ENCODE measurements around the gene RNF208.
A peak's percentile ranks its signal among the peaks of the same experiment; 100 is the strongest.
"Not testable (repeated sequence)": the region's sequence is repeated elsewhere in the genome, so short reads cannot be mapped to it uniquely, and the experiment has no call there.

The RNF208 gene

DNA sequence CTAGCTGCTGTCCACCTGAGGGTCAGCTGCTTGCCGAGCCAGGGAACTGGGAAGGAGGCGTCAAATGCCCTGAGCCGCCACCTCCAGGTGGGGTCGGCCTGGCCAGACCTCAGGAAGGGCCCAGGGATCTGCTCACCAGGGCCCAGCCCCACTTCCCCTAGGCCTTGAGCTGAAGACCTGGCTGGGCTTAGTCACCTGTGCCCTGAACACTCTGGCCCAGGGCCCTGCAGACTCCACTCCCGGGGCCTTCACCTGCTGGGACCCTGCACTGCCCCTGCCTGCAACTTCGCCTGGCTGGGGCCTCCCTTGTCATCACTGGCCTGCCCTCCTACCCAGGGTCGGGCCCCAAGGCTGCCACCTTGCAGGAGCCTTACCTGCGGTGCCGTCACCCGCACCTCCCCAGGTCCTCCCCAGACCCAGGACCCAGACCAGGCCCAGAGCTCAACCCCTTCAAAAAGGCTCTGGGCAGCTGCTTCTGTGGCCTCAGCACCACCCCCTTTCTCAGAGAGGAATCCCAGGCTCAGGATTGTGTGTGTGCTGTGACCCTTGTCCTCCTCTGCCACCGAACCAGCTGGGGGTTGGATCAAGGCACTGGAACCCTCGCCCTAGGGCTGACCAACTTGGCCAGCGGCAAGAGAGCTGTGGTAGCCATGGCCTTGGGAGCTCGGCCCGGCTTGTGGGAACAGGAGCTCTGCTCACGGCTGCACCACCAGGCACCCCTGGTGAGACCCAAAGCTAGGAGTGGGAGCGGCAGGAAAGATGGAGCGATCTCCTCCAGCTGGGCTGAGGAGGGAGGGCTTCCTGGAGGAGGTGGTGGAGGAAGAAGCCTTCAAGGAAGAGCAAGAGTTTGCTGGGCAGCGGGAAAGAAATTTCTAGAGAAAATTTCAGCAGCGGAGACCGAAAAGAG, 31.9 kb upstream of the RNF208 start:
- no peak for DNase-seq (ENCODE audit: low spot score)

DNA sequence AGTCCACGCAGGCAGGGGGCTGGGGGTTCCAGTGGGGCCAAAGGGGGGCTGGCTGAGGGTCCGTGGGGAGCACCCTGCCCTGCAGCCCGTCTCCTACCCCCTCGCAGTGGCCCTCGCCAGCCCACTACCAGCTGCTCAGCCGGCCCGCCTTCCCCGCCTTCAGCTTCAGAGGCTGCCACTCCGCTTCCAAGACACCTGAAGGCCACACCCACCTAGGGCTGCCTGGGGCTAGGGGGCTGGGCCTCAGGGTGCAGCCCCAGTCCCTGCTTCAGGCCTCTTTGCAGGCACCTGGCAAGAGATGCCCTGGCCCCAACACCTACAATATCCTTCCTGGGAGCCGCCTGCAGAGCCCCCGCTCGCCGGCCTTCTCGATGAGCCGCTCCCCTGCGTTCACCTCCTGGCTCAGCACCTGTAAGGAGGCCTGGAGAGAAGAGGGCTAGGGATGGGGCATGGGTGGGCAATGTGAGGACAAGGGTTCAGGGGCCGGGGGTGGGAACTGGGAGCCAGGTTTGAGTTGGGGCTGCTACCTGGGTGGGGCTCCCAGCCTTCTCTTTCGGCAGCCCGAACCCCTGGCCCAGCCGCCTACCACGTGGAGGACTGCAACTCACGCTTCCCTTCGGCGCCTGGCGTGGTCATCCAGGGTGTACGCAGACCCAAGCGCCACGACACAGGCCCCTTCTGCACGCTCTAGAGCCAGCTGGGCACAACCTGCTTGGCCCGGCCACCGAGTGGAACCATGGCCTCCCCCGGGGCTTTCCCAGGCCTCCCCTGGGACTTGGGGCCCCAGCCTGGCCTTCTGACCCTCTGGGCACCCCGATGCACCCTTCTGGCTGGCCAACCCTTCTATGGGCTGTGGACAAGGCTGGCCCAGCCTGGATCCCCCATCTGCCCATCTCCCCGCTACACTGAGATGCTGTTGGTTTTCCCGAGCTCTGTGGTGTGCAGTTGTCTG, 30.8 kb upstream of the RNF208 start:
- DNase-seq (ENCODE audit: low spot score) = no peak

DNA sequence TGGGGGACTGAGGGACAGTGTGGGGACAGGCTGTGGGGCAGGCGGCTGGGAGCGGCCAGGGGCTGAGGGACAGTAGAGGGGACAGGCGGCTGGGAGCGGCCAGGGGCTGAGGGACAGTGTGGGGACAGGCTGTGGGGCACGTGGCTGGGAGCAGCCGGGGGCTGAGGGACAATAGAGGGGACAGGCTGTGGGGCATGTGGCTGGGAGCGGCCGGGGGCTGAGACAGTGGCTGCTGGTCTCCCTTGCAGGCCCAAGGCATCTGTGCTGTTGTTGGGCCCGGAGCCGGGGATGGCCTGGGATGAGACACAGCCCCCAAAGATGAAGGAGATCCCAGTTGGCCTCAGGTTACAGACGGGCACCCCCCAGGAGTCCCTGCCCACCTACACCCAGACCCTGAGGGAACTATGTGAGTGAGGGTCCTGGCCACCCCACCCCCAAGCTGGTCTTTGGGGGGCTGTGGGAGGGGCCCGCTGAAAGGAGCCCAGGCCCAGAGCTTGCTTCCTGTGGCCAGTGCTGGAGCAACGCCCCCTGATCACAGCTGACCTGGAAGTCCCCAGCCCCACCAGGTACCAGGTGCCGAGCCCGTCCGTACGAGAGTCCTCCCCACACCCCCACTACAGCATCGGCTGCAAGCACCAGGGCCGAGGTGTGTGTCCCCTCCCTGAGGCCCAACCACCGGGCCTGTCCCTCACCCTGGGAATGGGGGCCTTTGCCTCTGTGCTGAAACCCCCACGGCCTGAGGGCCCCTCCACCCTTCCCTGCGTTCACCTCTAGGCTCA, 29.6 kb upstream of the RNF208 start:
- DNase-seq (ENCODE audit: low spot score) = no peak

DNA sequence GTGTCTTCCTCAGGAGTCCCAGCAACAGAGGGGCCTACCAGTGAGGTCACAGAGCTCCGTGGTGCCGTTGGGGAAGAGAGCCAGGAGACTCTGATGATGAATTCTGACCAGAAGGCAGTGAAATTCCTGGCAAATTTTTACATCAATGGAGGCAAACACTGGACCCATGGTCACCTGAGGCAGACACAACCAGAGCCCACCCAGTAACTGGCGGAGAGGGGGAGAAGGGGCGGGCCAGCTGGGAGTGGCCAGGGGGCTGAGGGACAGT, 29.1 kb upstream of the RNF208 start, which contains the start of gene STPG3:
Gene STPG3 (plus strand): TSS at position 93 of the 268 bp plus-strand sequence. CDS start 1 bp downstream, at position 94.
- DNase-seq (ENCODE audit: low spot score) = no peak

DNA sequence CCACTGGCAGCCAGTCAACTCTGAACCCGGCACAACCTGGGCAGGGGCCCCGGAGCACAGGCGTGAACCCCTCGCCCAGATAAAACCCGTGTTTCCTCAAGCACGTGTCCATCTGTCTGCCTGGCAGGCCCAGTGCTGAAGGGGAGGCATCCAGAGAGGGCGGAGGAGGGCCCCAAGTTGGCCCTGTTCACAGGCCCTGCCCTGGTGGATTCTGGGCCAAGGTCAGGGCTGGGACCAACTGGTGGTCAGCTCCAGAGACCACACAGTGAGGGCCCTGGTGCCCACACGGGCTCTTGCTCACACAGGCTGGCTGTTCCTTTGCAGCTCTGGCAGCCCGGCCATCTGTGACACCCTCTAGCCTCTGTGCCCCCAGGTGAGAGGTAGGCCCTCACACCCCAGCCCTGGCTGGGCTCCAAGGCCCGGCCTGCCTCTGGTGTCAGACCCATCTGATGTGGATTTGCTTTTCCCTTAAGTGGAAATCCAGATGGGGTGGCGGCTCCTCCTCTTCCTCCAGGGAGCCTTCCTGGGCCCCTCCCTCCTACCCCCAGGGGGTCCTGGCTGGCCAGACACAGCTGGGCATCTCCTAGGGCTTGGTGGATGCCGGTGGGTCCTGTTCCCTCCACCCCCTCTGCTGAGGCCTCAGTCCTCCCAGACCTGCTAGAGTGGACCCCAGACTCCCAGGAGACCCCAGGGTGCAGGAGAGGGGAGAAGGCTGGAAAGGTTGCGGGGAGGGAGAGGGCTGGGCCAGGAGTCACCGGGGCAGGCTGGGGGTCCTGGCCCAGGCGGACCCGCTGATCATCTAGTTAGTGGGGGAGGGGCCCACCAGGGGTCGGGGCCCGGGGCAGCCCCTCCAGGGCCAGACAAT, 28.5 kb upstream of the RNF208 start:
- no peak for DNase-seq (ENCODE audit: low spot score)

GRCh38 chr9:137247916-137248175, 25.8 kb upstream of the RNF208 start:
- no peak for DNase-seq (ENCODE audit: low spot score)

- no peak for DNase-seq (ENCODE audit: low spot score)
Measured at GRCh38 chr9:137247135-137247915, 25.3 kb upstream of the RNF208 start.

GRCh38 chr9:137245450-137246421, 23.7 kb upstream of the RNF208 start:
- no peak for DNase-seq (ENCODE audit: low spot score)

- no peak for DNase-seq (ENCODE audit: low spot score)
Measured at GRCh38 chr9:137244486-137245449, 22.7 kb upstream of the RNF208 start.

DNA sequence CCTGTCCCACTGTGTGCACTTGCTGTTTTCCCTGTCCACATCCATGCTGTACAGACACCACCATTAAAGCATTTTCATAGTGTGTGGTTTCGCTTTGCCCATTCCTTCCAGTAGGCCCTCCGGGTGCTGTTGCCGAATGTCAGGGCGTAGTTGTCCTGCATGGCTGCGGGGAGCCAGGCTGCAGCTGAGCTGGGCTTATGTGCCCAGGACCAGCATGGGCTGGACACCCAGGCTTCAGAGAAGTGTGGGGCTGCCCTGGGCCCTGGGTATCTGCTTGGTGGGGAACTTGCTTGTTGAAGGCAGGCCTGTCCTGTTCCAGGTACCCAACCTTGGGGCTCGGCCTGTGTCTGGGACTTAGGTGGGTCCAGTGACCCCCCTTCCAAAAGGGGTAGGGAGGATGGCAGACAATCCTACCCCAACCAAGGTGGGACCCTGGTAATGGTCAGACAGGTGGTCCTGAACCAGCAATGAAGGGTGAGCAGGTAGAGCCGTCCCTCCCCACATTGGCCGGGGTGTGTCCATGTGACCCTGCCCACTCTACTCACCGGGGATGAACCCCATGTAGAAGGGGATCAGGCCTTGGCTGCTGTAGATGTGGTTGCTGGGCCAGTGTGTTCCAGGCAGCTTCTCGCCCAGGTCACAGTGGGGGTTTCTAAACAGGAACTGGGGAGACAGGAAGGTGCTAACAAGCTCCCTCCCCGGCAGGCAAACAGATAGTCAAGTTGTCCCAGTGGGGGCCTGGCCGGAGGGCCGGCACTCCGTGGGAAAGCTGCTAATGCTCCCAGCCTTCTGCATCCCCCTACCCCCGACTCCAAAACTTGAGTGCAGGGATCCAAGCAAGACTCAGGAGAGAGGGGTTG, 21.8 kb upstream of the RNF208 start:
- no peak for DNase-seq (ENCODE audit: low spot score)

- DNase-seq (ENCODE audit: low spot score) = not testable (repeated sequence)
Measured at GRCh38 chr9:137243266-137243625, 21.2 kb upstream of the RNF208 start.

GRCh38 chr9:137242269-137243203, 20.5 kb upstream of the RNF208 start:
- no peak for DNase-seq (ENCODE audit: low spot score)

DNA sequence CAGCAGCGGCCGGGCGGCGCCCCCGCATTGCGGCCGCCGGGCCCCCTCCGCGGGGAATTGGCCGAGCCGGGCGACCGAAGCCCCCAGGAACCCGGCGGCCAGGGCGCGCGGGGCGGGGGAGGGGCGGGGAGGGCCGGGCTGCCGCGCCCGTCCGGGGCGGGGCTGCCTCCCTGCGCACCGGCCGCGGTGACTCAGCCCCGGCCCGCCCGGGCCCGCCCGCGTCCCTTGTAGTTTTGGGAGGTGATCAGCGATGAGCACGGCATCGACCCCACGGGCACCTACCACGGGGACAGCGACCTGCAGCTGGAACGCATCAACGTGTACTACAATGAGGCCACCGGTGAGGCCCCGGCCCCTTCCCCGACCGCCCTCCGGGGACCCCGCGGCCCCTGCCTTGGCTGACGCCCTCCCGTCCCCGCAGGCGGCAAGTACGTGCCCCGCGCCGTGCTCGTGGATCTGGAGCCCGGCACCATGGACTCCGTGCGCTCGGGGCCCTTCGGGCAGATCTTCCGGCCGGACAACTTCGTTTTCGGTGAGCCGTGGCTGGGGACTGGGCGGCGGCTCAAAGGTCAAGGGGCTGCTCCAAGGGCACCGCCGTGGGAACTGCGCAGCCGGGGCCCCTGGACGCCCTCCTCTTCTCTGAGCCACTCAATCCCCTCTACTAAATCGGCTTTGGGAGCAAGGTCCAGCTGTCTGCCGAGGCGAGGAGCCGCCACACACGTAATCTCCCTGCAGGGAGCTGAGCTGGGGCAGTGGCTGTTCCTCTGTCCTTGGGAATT, 19.6 kb upstream of the RNF208 start:
- peak; percentile 67 for DNase-seq (ENCODE audit: low spot score)

DNA sequence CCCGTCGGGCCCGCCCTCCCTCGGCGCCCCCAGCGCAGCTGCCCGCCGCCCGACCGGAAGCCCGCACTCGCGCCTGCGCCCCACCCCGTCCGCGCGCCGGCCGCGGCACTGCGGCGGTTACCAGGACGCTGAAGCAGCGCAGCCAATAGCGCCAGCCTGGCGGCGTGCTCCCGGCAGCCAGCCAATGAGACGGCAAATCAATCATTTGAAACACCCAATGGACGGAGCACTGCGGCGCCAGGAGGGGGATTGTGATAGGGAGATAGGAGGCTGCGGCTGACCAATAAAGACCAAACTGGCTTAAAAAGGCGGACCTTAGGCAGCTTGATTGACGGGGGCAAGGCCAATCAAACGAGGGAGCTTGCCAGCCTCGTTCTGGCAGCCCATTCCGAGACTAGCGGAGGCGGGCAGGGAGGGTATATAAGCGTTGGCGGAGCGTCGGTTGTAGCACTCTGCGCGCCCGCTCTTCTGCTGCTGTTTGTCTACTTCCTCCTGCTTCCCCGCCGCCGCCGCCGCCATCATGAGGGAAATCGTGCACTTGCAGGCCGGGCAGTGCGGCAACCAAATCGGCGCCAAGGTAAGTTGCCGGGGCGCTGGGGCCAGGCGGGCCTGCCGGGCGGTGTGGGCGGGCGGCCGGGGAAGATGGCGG, 18.9 kb upstream of the RNF208 start, which contains the start of gene TUBB4B:
Gene TUBB4B (plus strand): TSS at position 447 of the 649 bp plus-strand sequence. CDS start 74 bp downstream, at position 521.
- peak; percentile 99 for DNase-seq (ENCODE audit: low spot score)
